HEK293T (cell line): Measurements from ENCODE around the gene TAGLN2.

ENCODE experiments used
- CTCF ChIA-PET: fragments of 350-600 bp; formaldehyde crosslinking; extraction: SDS; loops from one replicate; lab custom pipeline; 2021; ENCODE audit warnings: antibody characterized with exemption, inconsistent platforms; lab: Yijun Ruan, JAX
- POLR2A ChIA-PET: fragments of 350-600 bp; formaldehyde crosslinking; extraction: SDS; loops from one replicate; lab custom pipeline; 2020; ENCODE audit warnings: antibody characterized with exemption, inconsistent platforms; lab: Yijun Ruan, JAX
- DNase-seq: peaks from one replicate; pipeline ENCODE4 v3.0.0; 2012; ENCODE audit warnings: mixed read lengths; ENCODE audit errors: extremely low spot score
- ARNT ChIP-seq: fragments of 450-650 bp; IDR thresholded peaks from 2 replicates; pipeline ENCODE4 v1.6.1; 2017; ENCODE audit warnings: mild to moderate bottlenecking
- BHLHE40 ChIP-seq: fragments of 450-650 bp; IDR thresholded peaks from 2 replicates; pipeline ENCODE4 v1.6.1; 2016; ENCODE audit warnings: mild to moderate bottlenecking, moderate library complexity, borderline replicate concordance
- CTBP1 ChIP-seq: fragments of 450-650 bp; IDR thresholded peaks from 2 replicates; pipeline ENCODE4 v1.6.1; 2016; ENCODE audit warnings: borderline replicate concordance
- ELF4 ChIP-seq: fragments of 450-650 bp; IDR thresholded peaks from 2 replicates; pipeline ENCODE4 v1.6.1; 2017; ENCODE audit warnings: antibody characterized with exemption
- FOXA1 ChIP-seq: fragments of 450-650 bp; IDR thresholded peaks from 2 replicates; pipeline ENCODE4 v1.6.1; 2016; ENCODE audit warnings: mild to moderate bottlenecking
- FOXK2 ChIP-seq: fragments of 450-650 bp; IDR thresholded peaks from 2 replicates; pipeline ENCODE4 v1.6.1; 2016; ENCODE audit warnings: mild to moderate bottlenecking
- FOXM1 ChIP-seq: fragments of 450-650 bp; IDR thresholded peaks from 2 replicates; pipeline ENCODE4 v1.6.1; 2017; ENCODE audit warnings: mild to moderate bottlenecking, borderline replicate concordance
- HDGF ChIP-seq: fragments of 450-650 bp; IDR thresholded peaks from 2 replicates; pipeline ENCODE4 v1.6.1; 2017; ENCODE audit warnings: antibody characterized with exemption, borderline replicate concordance
- L3MBTL2 ChIP-seq: fragments of 450-650 bp; conservative IDR thresholded peaks from 2 replicates; pipeline ENCODE4 v1.6.1; 2016; ENCODE audit warnings: mild to moderate bottlenecking
- LEF1 ChIP-seq: fragments of 450-650 bp; IDR thresholded peaks from 2 replicates; pipeline ENCODE4 v1.6.1; 2017; ENCODE audit warnings: mild to moderate bottlenecking, borderline replicate concordance
- NFRKB ChIP-seq: fragments of 450-650 bp; IDR thresholded peaks from 2 replicates; pipeline ENCODE4 v1.6.1; 2016; ENCODE audit warnings: mild to moderate bottlenecking, moderate library complexity
- PKNOX1 ChIP-seq: fragments of 450-650 bp; IDR thresholded peaks from 2 replicates; pipeline ENCODE4 v1.6.1; 2016
- SP1 ChIP-seq: fragments of 450-650 bp; IDR thresholded peaks from 2 replicates; pipeline ENCODE4 v1.6.1; 2017
- SUZ12 ChIP-seq: fragments of 450-650 bp; IDR thresholded peaks from 2 replicates; pipeline ENCODE4 v1.6.1; 2016; ENCODE audit warnings: mild to moderate bottlenecking
- TARDBP ChIP-seq: fragments of 450-650 bp; IDR thresholded peaks from 2 replicates; pipeline ENCODE4 v1.6.1; 2016
- ZNF384 ChIP-seq: fragments of 450-650 bp; IDR thresholded peaks from 2 replicates; pipeline ENCODE4 v1.6.1; 2016

TAGLN2 gene

DNA sequence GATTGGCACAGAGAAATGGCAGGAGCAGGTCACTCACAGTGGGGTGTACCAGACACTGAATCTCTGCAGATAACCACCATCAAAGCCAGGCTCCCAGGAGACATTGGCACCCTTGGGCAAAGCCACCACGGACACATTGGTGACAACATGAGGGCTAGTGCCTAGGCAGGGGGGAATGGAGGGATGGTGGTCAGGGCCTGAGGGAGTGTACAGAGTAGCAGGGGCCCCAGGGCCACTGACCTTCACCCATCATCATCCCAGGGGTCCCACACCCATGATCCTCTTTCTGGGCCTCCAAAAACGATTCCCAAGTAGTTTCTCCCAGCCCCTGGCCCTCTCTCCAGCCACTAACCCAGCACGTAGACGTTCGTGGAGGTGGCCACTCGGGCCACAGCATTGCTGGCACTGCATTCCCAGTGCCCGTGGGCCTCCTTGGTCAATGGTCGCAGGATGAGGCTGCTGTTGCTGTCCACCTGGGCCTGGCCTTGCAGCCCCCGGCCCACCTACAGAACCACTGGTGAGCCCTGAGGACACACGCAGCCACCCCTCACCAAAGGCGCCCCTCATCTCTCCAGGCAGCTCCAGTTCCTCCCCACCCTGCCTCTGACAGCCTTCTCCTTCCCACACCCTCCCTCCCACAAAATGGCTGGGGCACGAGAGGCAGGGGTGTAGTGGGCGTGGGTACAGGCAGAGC is 5.9 kb upstream of the TAGLN2 start:
- ChIA-PET CTCF (interaction anchor here (9.6 kb wide), 1 partner anchor 75 kb away, joined by 60 read pairs; no protein-coding TSS in a partner anchor), POLR2A (no interaction called here)
- TF ChIP-seq ARNT = no peak
- no peak for TF ChIP-seq PKNOX1
- TF ChIP-seq FOXK2 = no peak
- no peak for DNase-seq

- ChIA-PET CTCF (interaction anchor here (1.5 kb wide), 1 partner anchor 77 kb away, joined by 8 read pairs; no protein-coding TSS in a partner anchor), POLR2A (interaction anchor here (1.3 kb wide), 1 partner anchor 15 kb away, joined by 3 read pairs; no protein-coding TSS in a partner anchor)
- TF ChIP-seq NFRKB = no peak
- DNase-seq = no peak
Observed at GRCh38 chr1:159930634-159931033, 5.3 kb upstream of the TAGLN2 start.

GRCh38 chr1:159930216-159930615 is 4.9 kb upstream of the TAGLN2 start:
- POLR2A ChIA-PET = interaction anchor here (1.3 kb wide), 1 partner anchor 16 kb away, joined by 3 read pairs; no protein-coding TSS in a partner anchor
- DNase-seq = no peak
- CTCF ChIA-PET = interaction anchor here (1.5 kb wide), 1 partner anchor 77 kb away, joined by 8 read pairs; no protein-coding TSS in a partner anchor
- no peak for TF ChIP-seq CTBP1
- TF ChIP-seq FOXA1 = no peak
- TF ChIP-seq BHLHE40 = no peak
- no peak for TF ChIP-seq LEF1
- TF ChIP-seq HDGF = no peak
- no peak for TF ChIP-seq SP1
- TF ChIP-seq FOXM1 = no peak

DNA sequence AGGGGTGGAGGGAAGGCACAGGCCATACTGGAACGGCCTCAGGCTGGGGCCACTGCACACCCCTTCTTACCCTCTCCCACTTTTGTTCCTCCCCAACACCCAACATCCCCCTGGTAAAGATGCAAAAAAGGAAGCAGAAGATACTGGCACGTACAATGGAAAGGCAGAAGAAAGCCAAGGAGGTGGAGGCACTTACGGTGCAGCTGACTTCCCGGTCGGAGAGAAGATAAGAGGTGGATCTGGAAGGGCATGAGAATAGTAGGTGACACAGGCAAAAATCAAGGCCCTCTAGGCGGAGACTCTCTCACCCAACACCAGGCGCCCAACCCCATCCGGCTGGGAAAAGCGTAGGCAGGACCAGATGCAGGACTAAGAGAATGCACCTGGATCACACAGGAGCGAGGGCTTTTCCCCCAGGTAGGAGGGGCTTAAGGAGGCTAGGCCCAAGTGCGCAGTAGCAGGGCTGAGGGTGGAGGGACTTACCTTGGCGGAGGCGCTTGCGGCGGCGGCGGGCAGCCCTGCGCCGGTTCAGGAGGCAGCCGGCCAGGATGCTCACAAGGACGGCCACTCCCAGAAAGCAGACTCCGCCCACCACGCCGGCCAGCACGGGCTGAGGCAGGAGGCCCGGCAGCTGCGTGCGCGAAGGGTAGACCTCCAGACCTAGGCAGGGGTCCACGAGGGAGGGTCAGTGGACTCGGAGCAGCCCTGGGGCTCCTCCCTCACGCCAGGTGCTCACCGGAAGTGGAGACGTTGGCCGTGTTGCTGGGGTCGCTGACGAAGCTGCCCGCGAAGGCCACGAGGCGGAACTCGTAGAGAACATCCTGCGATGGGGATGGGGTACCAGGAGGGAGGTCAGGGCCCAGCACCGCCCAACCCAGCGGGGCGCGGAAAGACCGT is 4.1 kb upstream of the TAGLN2 start:
- TF ChIP-seq ZNF384 = no peak
- TF ChIP-seq L3MBTL2 = no peak
- no peak for TF ChIP-seq ARNT
- no peak for TF ChIP-seq HDGF
- no peak for TF ChIP-seq CTBP1
- TF ChIP-seq SUZ12 = no peak
- no peak for TF ChIP-seq LEF1
- no peak for TF ChIP-seq FOXM1
- TF ChIP-seq TARDBP = no peak
- TF ChIP-seq ELF4 = no peak
- no peak for TF ChIP-seq BHLHE40
- TF ChIP-seq NFRKB = no peak
- TF ChIP-seq SP1 = no peak
- ChIA-PET POLR2A (interaction anchor here (1.3 kb wide), 1 partner anchor 17 kb away, joined by 3 read pairs; no protein-coding TSS in a partner anchor), CTCF (interaction anchor here (1.5 kb wide), 1 partner anchor 78 kb away, joined by 8 read pairs; no protein-coding TSS in a partner anchor)
- no peak for DNase-seq

DNA sequence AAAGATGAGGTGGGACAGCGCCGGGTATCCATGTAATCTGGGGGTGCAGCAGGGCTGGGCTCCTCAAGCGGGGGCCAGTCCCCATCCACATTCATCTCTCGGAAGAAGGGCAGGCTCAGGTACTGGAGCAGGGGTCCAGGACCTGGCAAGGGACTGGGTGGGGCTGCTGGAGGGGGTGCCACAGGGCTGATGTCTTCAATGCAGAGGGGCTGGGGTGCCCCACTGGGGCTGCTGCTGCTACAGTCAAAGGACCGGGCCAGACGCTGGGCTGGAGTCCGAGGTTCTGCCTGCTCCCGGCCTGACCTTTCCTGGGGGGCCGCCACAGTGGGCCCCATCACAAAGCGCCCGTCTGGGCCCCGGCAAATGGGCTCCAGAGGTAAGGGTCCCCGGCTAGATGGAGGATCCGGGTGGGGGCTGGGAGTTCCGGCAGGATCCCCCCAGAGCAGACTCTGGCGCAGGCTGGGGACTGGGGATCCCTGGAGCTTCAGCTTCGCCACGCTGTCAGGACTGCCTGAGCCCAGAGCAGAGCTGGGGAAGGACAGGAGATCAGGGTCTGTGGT is 3.3 kb upstream of the TAGLN2 start:
- DNase-seq = no peak
- CTCF ChIA-PET = interaction anchor here (1.7 kb wide), 1 partner anchor 79 kb away, joined by 7 read pairs; no protein-coding TSS in a partner anchor
- no peak for TF ChIP-seq ELF4
- no peak for TF ChIP-seq ARNT
- no peak for TF ChIP-seq CTBP1
- no peak for TF ChIP-seq FOXM1
- POLR2A ChIA-PET = no interaction called here

DNA sequence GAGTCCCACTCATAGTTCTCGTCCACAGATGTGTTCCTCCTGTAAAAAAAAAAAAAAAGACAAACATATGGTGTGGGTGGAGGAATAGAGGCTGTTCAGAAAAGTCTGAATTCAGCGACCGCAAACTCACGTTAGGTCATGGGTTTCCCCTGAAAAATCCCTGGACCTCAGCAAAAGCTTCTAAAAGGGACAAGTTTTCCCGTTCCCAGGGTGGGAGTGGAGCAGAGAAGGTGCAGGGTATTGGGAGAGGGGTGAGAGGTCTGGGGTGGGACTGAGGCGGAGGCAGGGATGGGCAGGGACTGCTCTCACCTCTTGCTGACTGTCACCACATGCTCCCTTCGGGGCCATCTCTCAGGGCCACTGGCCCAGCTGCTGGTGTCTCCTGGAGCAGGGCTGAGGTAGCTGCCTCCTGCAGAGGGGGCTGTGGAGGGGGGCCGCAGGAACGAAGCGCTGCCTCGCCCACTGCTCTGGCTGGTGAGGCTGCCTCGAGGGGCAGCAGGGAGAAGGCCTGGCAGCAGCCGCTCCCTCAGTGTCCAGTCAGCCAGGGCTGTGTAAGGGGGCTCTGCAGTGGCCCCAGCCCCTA is 2.6 kb upstream of the TAGLN2 start:
- no peak for TF ChIP-seq ELF4
- TF ChIP-seq LEF1 = no peak
- no peak for TF ChIP-seq FOXM1
- no peak for TF ChIP-seq SUZ12
- no peak for TF ChIP-seq PKNOX1
- TF ChIP-seq FOXK2 = no peak
- TF ChIP-seq NFRKB = no peak
- TF ChIP-seq ZNF384 = no peak
- no peak for TF ChIP-seq L3MBTL2
- CTCF ChIA-PET = interaction anchor here (1.7 kb wide), 1 partner anchor 80 kb away, joined by 7 read pairs; no protein-coding TSS in a partner anchor
- DNase-seq = no peak
- POLR2A ChIA-PET = no interaction called here
